IMR-90 (cell line): ENCODE measurements around the gene ASB17. TPM values are rescaled to one million over a fixed set of nuclear protein-coding genes. Genes with fewer than 3 reads are reported as not detected.

Source experiments
- ATAC-seq: fragments of 200-7000 bp; cut with Tn5 transposase; 2 replicates; pipeline ENCODE4 v1.9.1; 2020; ENCODE audit warnings: low read depth, mild to moderate bottlenecking, moderate library complexity
- BruUV-seq: library from RNA; stranded (reverse); fragments of 400-500 nt; replicated peaks from 2 replicates; lab custom pipeline; 2021; lab: Mats Ljungman, UMichigan
- CTCF ChIA-PET: fragments of 300-600 bp; formaldehyde crosslinking; extraction: SDS; loops from one replicate; lab custom pipeline; 2021; ENCODE audit warnings: antibody characterized with exemption; lab: Yijun Ruan, JAX
- POLR2A ChIA-PET: fragments of 300-600 bp; sonication (Branson Sonifier 250); formaldehyde crosslinking; loops from one replicate; lab custom pipeline; 2022; ENCODE audit warnings: antibody characterized with exemption; ENCODE audit not compliant: unreplicated experiment; lab: Charles Lee
- DNase-seq: peaks from one replicate; pipeline ENCODE4 v3.0.0; 2013
- H2AFZ ChIP-seq: replicated peaks from 2 replicates; pipeline ENCODE3; 2013; ENCODE audit warnings: low read length, mild to moderate bottlenecking; ENCODE audit not compliant: poor library complexity
- H2AK5ac ChIP-seq: 2 replicates; pipeline ENCODE4 v1.6.1; 2013; ENCODE audit warnings: low read depth, low read length, inconsistent platforms
- H2AK9ac ChIP-seq: replicated peaks from 2 replicates; pipeline ENCODE3; 2013; ENCODE audit warnings: mild to moderate bottlenecking, low read depth, low read length, moderate library complexity; ENCODE audit not compliant: poor library complexity
- H2BK120ac ChIP-seq: 2 replicates; pipeline ENCODE4 v1.6.1; 2013; ENCODE audit warnings: low read depth, low read length, inconsistent platforms
- H2BK15ac ChIP-seq: 3 replicates; pipeline ENCODE4 v1.6.1; 2013; ENCODE audit warnings: low read depth, low read length, inconsistent platforms
- H2BK20ac ChIP-seq: 2 replicates; pipeline ENCODE4 v1.6.1; 2013; ENCODE audit warnings: low read depth, mild to moderate bottlenecking, inconsistent platforms, low read length, moderate library complexity
- H2BK5ac ChIP-seq: 2 replicates; pipeline ENCODE4 v1.6.1; 2013; ENCODE audit warnings: mild to moderate bottlenecking, low read depth, low read length, inconsistent platforms; ENCODE audit not compliant: poor library complexity, severe bottlenecking
- H3K14ac ChIP-seq: replicated peaks from 2 replicates; pipeline ENCODE4 v1.6.1; 2013; ENCODE audit warnings: low read depth, low read length, inconsistent platforms
- H3K18ac ChIP-seq: 2 replicates; pipeline ENCODE4 v1.6.1; 2013; ENCODE audit warnings: low read depth, low read length, control low read depth
- H3K23ac ChIP-seq: 2 replicates; pipeline ENCODE4 v1.6.1; 2013; ENCODE audit warnings: low read depth, low read length, inconsistent platforms
- H3K27ac ChIP-seq: 2 replicates; pipeline ENCODE4 v1.5.1; 2013; ENCODE audit warnings: mild to moderate bottlenecking, control low read depth, low read length; ENCODE audit not compliant: insufficient read depth
- H3K27me3 ChIP-seq: 2 replicates; pipeline ENCODE4 v1.6.1; 2013; ENCODE audit warnings: low read length; ENCODE audit not compliant: control insufficient read depth, insufficient read depth
- H3K36me3 ChIP-seq: 2 replicates; pipeline ENCODE4 v1.6.1; 2013; ENCODE audit warnings: low read length, mixed read lengths; ENCODE audit not compliant: control insufficient read depth, insufficient read depth
- H3K4ac ChIP-seq: 2 replicates; pipeline ENCODE4 v1.6.1; 2013; ENCODE audit warnings: low read depth, low read length, inconsistent platforms
- H3K4me1 ChIP-seq: 2 replicates; pipeline ENCODE4 v1.6.1; 2013; ENCODE audit warnings: low read length, mixed read lengths; ENCODE audit not compliant: control insufficient read depth, insufficient read depth
- H3K4me2 ChIP-seq: 2 replicates; pipeline ENCODE4 v1.6.1; 2013; ENCODE audit warnings: low read depth, mild to moderate bottlenecking, control low read depth, low read length, moderate library complexity
- H3K4me3 ChIP-seq: 2 replicates; pipeline ENCODE4 v1.5.1; 2013; ENCODE audit warnings: low read depth, mild to moderate bottlenecking, control low read depth, low read length, moderate library complexity; ENCODE audit not compliant: insufficient read depth
- H3K56ac ChIP-seq: 2 replicates; pipeline ENCODE4 v1.6.1; 2013; ENCODE audit warnings: low read length, inconsistent platforms; ENCODE audit not compliant: insufficient read depth; ENCODE audit errors: extremely low read depth
- H3K79me1 ChIP-seq, 2 experiments: 2 replicates each; pipeline ENCODE4 v1.6.1; 2013; ENCODE audit warnings: low read length in 2 of 2, inconsistent platforms in 1 of 2, low read depth in 1 of 2
- H3K9ac ChIP-seq: 2 replicates; pipeline ENCODE4 v1.6.1; 2013; ENCODE audit warnings: low read depth, low read length, control low read depth
- H3K9me1 ChIP-seq: 2 replicates; pipeline ENCODE4 v1.6.1; 2013; ENCODE audit warnings: low read length, inconsistent platforms; ENCODE audit not compliant: insufficient read depth
- H3K9me3 ChIP-seq: 2 replicates; pipeline ENCODE4 v1.6.1; 2013; ENCODE audit warnings: low read length; ENCODE audit not compliant: control insufficient read depth, insufficient read depth
- H4K20me1 ChIP-seq: 2 replicates; pipeline ENCODE4 v1.6.1; 2013; ENCODE audit warnings: low read length, inconsistent platforms; ENCODE audit not compliant: insufficient read depth
- H4K5ac ChIP-seq: 2 replicates; pipeline ENCODE4 v1.6.1; 2013; ENCODE audit warnings: mild to moderate bottlenecking, low read depth, low read length, control low read depth
- H4K8ac ChIP-seq, 2 experiments: 2 replicates each; pipeline ENCODE4 v1.6.1; 2013; ENCODE audit warnings: low read depth in 2 of 2, low read length in 2 of 2, control low read depth in 1 of 2, inconsistent platforms in 1 of 2
- H4K91ac ChIP-seq: 2 replicates; pipeline ENCODE4 v1.6.1; 2013; ENCODE audit warnings: low read depth, low read length, inconsistent platforms; ENCODE audit not compliant: insufficient read depth
- BHLHE40 ChIP-seq: fragments of 150-350 bp; IDR thresholded peaks from 2 replicates; pipeline ENCODE4 v1.6.1; 2016; ENCODE audit warnings: mild to moderate bottlenecking, low read depth, low read length
- CEBPB ChIP-seq: IDR thresholded peaks from 2 replicates; pipeline ENCODE4 v1.6.1; 2012; ENCODE audit warnings: low read depth, low read length, improper control_type of control experiment
- MAFK ChIP-seq: IDR thresholded peaks from 2 replicates; pipeline ENCODE4 v1.6.1; 2012; ENCODE audit warnings: low read depth, low read length, improper control_type of control experiment
- MAZ ChIP-seq: IDR thresholded peaks from 2 replicates; pipeline ENCODE4 v1.6.1; 2012; ENCODE audit warnings: low read depth, mild to moderate bottlenecking, low read length, improper control_type of control experiment, moderate library complexity, borderline replicate concordance
- whole genome bisulfite sequencing, 2 experiments: methylation state at CpG; one replicate each; pipeline versions ENCODE4 v1.1.5 to v1.1.7; 2013; ENCODE audit warnings: missing lambda C conversion rate in 2 of 2; ENCODE audit not compliant: insufficient read length in 1 of 2; ENCODE audit errors: extremely low coverage in 2 of 2; 5-methylcytosine and 5-hydroxymethylcytosine counted together
- dilution Hi-C: fragments of 300-500 bp; cut with HindIII; formaldehyde crosslinking; loops from one replicate; pipeline ENCODE4 v1.14.3; 2018; ENCODE audit warnings: low sequenced_read_pairs; ENCODE audit not compliant: unreplicated experiment
- in situ Hi-C: fragments of 300-500 bp; cut with MboI; formaldehyde crosslinking; loops from 3 replicates; pipeline ENCODE4 v1.14.3; 2019; ENCODE audit warnings: low sequenced_read_pairs, inconsistent platforms, mixed read lengths
- intact Hi-C: fragments of 100-400 bp; cut with micrococcal nuclease; formaldehyde crosslinking; loops from 2 replicates; pipeline ENCODE4 v1.10.0; 2022
- polyA plus RNA-seq, 3 experiments: library from polyadenylated mRNA; depleted of rRNA; stranded (reverse); fragments of >200 nt; gene quantifications; 2 replicates each; pipeline ENCODE4 v1.2.3, GENCODE V29; 2012; ENCODE audit warnings: low replicate concordance in 1 of 3
- total RNA-seq: library from RNA; depleted of rRNA; stranded (reverse); fragments of >200 nt; gene quantifications from 2 replicates; pipeline ENCODE4 v1.2.3, GENCODE V29; 2012
- TF ChIP-seq, protein P1 (sequence below): conservative IDR thresholded peaks from 2 replicates; pipeline ENCODE4 v1.5.1; 2012; ENCODE audit warnings: mild to moderate bottlenecking, low read depth, low read length, improper control_type of control experiment

ASB17 gene
- total and polyA plus RNA-seq, 2 of the 4 experiments (the other 2 are of a cell fraction), result not detected

GRCh38 chr1:75952016-75952415, 19.8 kb upstream of the ASB17 start:
- Histone ChIP-seq H3K4me3 (no peak overlapping the region), H3K23ac (no peak overlapping the region), H4K5ac (no peak overlapping the region), H3K4me1 (no peaks in the 10 kb centered on the region), H3K9ac (no peak overlapping the region), H3K79me1 (no peaks in the 10 kb centered on the region), H3K14ac (no peak overlapping the region), H3K9me1 (no peaks in the 10 kb centered on the region), H2BK120ac (no peak overlapping the region), H3K4ac (no peak overlapping the region), H2BK5ac (no peak overlapping the region), H2AK9ac (no peak overlapping the region), H2AK5ac (no peak overlapping the region), H3K18ac (no peak overlapping the region), H3K36me3 (no peaks in the 10 kb centered on the region), H3K27me3 (no peaks in the 10 kb centered on the region), H2AFZ (no peak overlapping the region), H4K20me1 (no peaks in the 10 kb centered on the region), H4K91ac (no peak overlapping the region), H2BK15ac (no peak overlapping the region), H4K8ac (no peak overlapping the region), H3K27ac (no peak overlapping the region), H2BK20ac (no peak overlapping the region), H3K56ac (no peak overlapping the region), H3K9me3 (no peaks in the 10 kb centered on the region), H3K4me2 (no peak overlapping the region)
- in situ Hi-C loops, result no loop called here
- TF ChIP-seq BHLHE40 (no peak), MAZ (no peak), CEBPB (no peak), MAFK (no peak)
- TF ChIP-seq, protein P1, sequence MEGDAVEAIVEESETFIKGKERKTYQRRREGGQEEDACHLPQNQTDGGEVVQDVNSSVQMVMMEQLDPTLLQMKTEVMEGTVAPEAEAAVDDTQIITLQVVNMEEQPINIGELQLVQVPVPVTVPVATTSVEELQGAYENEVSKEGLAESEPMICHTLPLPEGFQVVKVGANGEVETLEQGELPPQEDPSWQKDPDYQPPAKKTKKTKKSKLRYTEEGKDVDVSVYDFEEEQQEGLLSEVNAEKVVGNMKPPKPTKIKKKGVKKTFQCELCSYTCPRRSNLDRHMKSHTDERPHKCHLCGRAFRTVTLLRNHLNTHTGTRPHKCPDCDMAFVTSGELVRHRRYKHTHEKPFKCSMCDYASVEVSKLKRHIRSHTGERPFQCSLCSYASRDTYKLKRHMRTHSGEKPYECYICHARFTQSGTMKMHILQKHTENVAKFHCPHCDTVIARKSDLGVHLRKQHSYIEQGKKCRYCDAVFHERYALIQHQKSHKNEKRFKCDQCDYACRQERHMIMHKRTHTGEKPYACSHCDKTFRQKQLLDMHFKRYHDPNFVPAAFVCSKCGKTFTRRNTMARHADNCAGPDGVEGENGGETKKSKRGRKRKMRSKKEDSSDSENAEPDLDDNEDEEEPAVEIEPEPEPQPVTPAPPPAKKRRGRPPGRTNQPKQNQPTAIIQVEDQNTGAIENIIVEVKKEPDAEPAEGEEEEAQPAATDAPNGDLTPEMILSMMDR, result no peak
- POLR2A ChIA-PET, result no interaction called here
- ATAC-seq (no peak), DNase-seq (no peak)
- intact Hi-C loops, result no loop called here
- BruUV-seq, result no TSS peak
- CTCF ChIA-PET, result no interaction called here
- dilution Hi-C loops, result no loop called here
- no CpG with 5 or more reads among the region's 1 CpG for WGBS, 2 experiments
